Measurements from ENCODE around the gene STMN3.

- TF ChIP-seq POLR2AphosphoS5 (IDR thresholded peaks at IDR 0.05; ENCODE audit: low read depth, low read length) (no peak), CTCF (IDR thresholded peaks at IDR 0.05) (no peak), FOXM1 (IDR thresholded peaks at IDR 0.05; ENCODE audit: low read depth) (no peak)
These were observed 37.9 kb upstream of the STMN3 start for GRCh38 chr20:63690898-63691710.
